ENCODE measurements around the gene NKX2-8.

Gene NKX2-8

GRCh38 chr14:36582011-36582873 is at the start of gene NKX2-8:
Gene NKX2-8 (minus strand): TSS chr14:36582614. CDS start chr14:36582389, 225 bp downstream.
- H3K27me3 ChIP-seq (replicated peaks; ENCODE audit: control insufficient read depth, insufficient read depth, low read length), result no peaks in the 10 kb centered on the region; the same call in 1 of the 2 replicates
- TF ChIP-seq, protein P1, sequence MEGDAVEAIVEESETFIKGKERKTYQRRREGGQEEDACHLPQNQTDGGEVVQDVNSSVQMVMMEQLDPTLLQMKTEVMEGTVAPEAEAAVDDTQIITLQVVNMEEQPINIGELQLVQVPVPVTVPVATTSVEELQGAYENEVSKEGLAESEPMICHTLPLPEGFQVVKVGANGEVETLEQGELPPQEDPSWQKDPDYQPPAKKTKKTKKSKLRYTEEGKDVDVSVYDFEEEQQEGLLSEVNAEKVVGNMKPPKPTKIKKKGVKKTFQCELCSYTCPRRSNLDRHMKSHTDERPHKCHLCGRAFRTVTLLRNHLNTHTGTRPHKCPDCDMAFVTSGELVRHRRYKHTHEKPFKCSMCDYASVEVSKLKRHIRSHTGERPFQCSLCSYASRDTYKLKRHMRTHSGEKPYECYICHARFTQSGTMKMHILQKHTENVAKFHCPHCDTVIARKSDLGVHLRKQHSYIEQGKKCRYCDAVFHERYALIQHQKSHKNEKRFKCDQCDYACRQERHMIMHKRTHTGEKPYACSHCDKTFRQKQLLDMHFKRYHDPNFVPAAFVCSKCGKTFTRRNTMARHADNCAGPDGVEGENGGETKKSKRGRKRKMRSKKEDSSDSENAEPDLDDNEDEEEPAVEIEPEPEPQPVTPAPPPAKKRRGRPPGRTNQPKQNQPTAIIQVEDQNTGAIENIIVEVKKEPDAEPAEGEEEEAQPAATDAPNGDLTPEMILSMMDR (IDR thresholded peaks at IDR 0.05; ENCODE audit: insufficient read depth, low read length, poor library complexity, severe bottlenecking), result no peak
- no peak for DNase-seq (ENCODE audit: extremely low read depth, insufficient read length)
- H3K36me3 ChIP-seq (ENCODE audit: control insufficient read depth, insufficient read depth, low read length), result no peaks in the 10 kb centered on the region
- no peak within 1 kb of the TSS for H3K4me3 ChIP-seq (replicated peaks; ENCODE audit: low read depth, low read length)

DNA sequence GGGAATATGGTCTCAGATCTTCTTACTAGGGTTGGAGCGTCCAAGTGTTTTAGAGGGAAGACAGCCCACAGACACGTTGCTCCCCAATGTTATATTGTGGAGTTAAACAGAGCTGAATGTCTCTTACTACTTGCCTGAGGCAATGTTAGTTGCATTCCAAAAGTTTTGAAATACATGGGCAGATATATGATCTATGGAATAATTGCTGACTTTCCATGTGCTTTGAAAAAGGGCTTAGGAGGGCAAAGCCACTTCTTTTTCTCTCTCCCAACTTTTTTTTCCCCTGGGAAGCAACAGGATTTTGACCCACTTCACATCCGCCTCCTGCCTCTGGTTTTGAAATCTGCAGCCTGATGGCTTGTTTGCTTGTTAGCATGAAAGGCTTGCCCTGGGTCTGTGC is 45.6 kb upstream of the NKX2-8 start:
- no peaks in the 10 kb centered on the region for H3K36me3 ChIP-seq (ENCODE audit: control insufficient read depth, insufficient read depth, low read length)
- H3K27me3 ChIP-seq (replicated peaks; ENCODE audit: control insufficient read depth, insufficient read depth, low read length), result no peaks in the 10 kb centered on the region

DNA sequence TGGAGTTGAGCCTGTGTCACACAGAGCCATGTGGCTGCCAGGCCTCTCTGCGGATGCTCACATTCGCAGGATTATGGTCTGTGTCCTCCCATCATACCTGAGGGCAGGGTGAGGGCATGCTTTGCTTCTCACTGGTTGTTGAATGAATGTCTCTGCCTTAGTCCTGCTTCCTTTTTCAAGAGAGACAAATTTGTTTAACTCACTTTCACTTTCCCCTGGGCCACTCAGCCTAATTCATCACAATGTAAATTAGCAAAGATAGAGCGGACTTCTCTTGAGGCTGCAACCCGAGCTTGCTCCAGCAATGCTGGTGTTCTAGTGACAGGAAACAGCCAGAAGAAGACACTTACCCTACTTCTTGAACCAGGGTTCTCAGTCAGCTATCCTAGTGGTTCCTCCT is 43.7 kb upstream of the NKX2-8 start:
- DNase-seq (ENCODE audit: extremely low read depth, insufficient read length), result no peak
- TF ChIP-seq, protein P1 (IDR thresholded peaks at IDR 0.05; ENCODE audit: insufficient read depth, low read length, poor library complexity, severe bottlenecking), result no peak
- Histone ChIP-seq H3K36me3 (ENCODE audit: control insufficient read depth, insufficient read depth, low read length) (no peaks in the 10 kb centered on the region), H3K27me3 (replicated peaks; ENCODE audit: control insufficient read depth, insufficient read depth, low read length) (no peaks in the 10 kb centered on the region), H3K4me3 (replicated peaks; ENCODE audit: low read depth, low read length) (no peak overlapping the region)

More for the DNA sequence above, 45.6 kb upstream of the NKX2-8 start:
- TF ChIP-seq, protein P1 (IDR thresholded peaks at IDR 0.05; ENCODE audit: insufficient read depth, low read length, poor library complexity, severe bottlenecking), result no peak
- no peak for DNase-seq (ENCODE audit: extremely low read depth, insufficient read length)
- no peak overlapping the region for H3K4me3 ChIP-seq (replicated peaks; ENCODE audit: low read depth, low read length)

DNA sequence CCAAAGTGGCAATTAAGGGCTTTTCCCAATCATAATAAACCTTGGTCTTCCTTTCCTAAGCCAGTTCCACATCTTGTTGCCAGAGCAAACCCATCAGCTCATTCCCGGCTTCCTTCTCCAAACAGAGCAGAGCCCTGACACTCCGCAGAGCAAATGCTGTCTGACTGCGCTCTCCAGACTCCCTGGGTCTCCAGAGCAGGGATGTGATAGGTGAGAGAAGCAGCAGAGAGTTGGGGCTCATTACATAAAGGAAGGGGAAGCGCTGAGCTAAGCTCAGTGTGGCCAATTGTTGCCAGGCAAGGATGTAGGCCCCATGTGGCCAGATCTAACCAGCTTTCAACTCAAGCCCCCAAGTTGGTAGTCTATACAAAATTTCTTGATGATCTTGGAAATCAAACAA is 43.0 kb upstream of the NKX2-8 start:
- DNase-seq (ENCODE audit: extremely low read depth, insufficient read length), result no peak
- Histone ChIP-seq H3K4me3 (replicated peaks; ENCODE audit: low read depth, low read length) (no peak overlapping the region), H3K36me3 (ENCODE audit: control insufficient read depth, insufficient read depth, low read length) (no peaks in the 10 kb centered on the region), H3K27me3 (replicated peaks; ENCODE audit: control insufficient read depth, insufficient read depth, low read length) (no peaks in the 10 kb centered on the region)
- TF ChIP-seq, protein P1 (IDR thresholded peaks at IDR 0.05; ENCODE audit: insufficient read depth, low read length, poor library complexity, severe bottlenecking), result no peak

DNA sequence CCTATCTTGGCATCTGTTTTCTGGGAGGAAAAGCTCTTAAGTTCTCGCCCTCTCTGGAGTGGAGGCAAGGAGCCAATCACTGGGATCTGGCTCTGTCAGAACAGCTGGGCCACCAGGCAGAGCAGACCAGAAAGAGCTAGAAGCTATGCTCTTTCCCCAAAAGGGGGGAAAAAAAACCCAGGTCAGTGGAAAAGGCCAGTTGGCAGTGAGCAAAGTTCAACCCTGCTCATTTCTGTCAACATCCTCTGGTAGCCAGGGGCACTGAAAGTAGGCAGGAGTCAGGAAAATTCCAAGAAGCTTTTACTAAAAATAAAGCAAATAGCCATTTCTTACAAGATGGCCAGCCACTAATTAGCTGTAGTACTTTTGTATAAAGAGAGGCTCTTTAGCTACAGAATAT is 42.6 kb upstream of the NKX2-8 start:
- DNase-seq (ENCODE audit: extremely low read depth, insufficient read length), result no peak
- H3K4me3 ChIP-seq (replicated peaks; ENCODE audit: low read depth, low read length), result no peak overlapping the region
- no peaks in the 10 kb centered on the region for H3K36me3 ChIP-seq (ENCODE audit: control insufficient read depth, insufficient read depth, low read length)
- no peaks in the 10 kb centered on the region for H3K27me3 ChIP-seq (replicated peaks; ENCODE audit: control insufficient read depth, insufficient read depth, low read length)
- TF ChIP-seq, protein P1 (IDR thresholded peaks at IDR 0.05; ENCODE audit: insufficient read depth, low read length, poor library complexity, severe bottlenecking), result no peak
